ENCODE data around the gene CNDP1.
"Not testable (repeated sequence)": the region's sequence is repeated elsewhere in the genome, so short reads cannot be mapped to it uniquely, and the experiment has no call there.

The CNDP1 gene

DNA sequence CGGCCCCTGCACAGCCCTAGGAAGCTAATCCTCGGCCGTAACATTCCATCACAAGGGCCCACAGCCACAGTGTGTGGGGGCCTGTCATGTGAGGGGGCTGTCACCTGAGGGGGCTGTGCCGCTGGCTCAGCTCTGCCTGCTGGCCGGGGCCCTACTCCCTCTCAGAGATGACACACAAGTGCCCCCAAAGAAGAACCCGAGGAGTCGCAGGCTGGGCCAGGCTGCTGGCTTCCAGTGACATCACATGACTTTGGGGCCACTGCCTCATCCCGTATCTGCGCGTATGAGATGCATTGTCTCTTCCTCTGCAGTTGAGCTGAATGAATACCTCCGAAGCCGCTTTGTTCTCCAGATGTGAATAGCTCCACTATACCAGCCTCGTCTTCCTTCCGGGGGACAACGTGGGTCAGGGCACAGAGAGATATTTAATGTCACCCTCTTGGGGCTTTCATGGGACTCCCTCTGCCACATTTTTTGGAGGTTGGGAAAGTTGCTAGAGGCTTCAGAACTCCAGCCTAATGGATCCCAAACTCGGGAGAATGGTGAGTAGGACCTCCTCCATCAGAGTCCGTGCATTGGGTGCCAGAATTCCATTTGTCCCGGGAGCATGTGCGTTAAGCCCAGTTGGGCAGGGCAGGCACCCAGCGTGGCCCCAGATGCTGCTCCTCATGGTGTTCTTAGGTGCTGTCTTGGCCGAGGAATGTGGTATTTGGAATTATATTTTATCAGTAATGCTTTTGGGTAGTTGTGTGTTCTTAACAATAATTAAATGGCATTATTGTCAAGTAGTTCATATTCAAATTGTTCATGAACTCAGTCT, at the start of gene CNDP1:
Gene CNDP1 (plus strand): TSS at position 351 of the 820 bp plus-strand sequence. CDS start 168 bp downstream, at position 519.
- in situ Hi-C loops (cut with HindIII; ENCODE audit: low sequenced_read_pairs): no loop called here

DNA sequence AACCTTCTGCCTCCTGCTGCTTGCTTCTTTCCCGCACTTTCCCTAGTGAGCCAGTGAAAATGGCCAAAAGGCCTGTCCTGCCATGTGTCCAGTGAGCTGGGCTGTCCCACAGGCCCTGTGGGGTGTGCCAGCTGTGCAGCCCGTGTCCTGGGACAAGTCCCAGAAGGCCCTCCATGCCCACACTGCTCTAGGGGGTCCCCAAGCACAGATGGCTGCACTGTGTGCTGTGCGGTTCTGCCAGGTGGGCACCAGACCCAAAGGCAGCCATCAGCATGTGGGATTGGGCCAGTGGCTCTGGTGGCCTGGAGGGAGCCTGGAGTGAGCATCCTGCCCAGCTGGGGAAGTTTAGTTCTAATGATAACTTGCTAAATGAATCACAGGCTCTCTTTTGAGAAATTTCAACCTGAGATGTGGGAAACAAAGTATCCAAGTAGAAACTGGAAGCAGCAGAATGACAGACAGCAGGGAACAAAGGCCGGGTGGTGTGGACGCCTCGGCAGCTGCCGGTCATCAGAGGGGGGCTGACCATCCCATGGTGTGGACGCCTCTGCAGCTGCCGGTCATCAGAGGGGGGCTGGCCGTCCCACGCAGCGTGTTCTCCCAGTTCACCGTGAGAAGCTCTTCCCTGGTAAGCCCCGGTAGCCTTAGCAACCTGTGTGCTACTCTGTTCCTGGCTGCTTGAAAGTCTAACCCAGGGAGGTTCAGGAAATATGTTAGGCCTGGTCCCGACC, 48.0 kb upstream of the CNDP1 start:
- in situ Hi-C loops (cut with HindIII; ENCODE audit: low sequenced_read_pairs): no loop called here

DNA sequence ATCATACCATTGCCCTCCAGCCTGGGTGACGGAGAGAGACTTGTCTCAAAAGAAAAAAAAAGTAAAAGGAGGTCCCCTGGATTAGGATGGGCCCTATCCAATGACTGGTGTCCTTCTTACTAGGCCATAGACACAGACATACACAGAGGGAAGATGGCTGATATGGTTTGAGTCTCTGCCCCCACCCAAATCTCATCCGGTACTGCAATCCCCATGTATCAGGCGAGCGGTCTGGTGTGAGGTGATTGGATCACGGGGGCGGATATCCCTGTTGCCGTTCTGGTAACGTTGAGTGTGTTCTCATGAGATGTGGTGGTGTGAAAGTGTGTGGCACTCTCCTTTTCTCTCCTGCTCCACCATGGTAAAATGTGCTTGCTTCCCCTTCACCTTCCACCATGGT, 45.9 kb upstream of the CNDP1 start:
- in situ Hi-C loops (cut with HindIII; ENCODE audit: low sequenced_read_pairs): no loop called here

GRCh38 chr18:74488864-74489263, 45.4 kb upstream of the CNDP1 start:
- in situ Hi-C loops (cut with HindIII; ENCODE audit: low sequenced_read_pairs): no loop called here

DNA sequence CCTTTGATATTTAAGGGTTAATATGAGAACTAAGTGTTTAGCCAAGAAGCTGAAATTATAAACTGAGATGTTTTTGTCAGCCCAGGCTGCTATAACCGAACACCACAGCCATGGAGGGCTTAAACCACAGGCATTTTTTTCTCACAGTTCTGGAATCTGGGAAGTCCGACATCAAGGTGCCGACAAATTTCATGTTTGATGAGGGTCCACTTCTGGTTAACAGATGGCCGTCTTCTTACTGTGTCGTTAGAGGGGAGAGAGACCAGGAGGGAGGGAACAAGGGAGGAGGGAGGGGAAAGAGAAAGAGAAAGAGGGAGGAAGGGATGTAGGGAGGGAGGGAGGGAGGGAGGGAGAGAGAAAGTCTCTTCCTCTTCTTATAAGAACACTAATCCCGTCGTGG, 44.6 kb upstream of the CNDP1 start:
- in situ Hi-C loops (cut with HindIII; ENCODE audit: low sequenced_read_pairs): no loop called here

DNA sequence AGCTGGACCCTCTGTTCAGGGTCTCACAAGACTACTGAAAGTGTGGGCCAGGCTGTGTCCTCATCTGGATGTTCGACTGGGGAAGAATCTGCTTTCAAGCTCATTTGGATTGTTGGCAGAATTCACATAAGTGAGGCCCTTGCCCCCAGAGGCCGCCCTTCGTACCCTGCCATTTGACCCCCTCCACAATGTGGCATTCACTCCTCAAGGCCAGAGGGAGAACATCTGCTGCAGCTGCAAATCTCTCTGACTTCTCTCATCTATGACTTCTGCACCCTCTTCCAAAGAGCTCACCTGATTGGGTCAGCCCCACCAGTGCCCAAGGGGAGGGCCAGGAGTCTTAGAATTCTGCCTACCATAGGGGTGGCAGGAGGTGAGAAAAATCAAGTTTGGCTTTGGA, 42.0 kb upstream of the CNDP1 start:
- in situ Hi-C loops (cut with HindIII; ENCODE audit: low sequenced_read_pairs): no loop called here

DNA sequence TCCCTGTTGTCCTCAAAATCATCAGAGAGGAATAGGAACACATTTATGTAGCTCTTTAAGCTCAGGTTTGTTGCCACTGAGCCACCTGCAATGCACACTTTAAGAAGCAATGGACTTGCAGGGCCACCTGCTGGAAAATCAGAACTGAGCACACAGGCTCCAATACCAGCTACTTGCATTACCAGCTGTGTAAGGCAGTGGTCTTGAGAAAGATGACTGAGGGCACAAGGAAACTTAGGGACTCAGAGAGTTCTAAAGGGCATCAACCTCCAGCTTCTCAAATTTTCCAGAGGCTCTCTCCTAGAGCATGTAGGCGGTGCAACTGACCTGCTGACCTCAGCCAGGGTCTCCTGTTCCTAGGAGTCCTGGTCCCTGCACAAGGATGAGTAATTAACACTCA, 40.6 kb upstream of the CNDP1 start:
- in situ Hi-C loops (cut with HindIII; ENCODE audit: low sequenced_read_pairs): no loop called here

DNA sequence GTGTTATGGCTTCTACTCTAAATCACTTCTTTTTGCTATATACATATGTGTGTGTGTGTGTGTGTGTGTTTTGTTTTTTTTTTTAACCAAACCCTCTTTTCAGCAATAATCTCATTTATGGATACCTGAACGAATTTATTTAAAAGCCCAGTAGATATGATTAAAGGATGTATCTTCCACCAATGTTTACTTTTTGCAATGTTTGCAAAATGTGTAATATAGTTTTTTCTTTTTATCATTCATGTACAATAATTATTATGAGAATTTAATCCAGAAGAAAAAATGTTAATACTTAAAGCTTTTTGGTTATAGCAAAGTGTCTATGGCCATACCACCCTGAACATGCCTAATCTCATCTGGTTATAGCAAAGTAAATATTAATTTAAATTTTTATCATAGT, 39.8 kb upstream of the CNDP1 start:
- in situ Hi-C loops (cut with HindIII; ENCODE audit: low sequenced_read_pairs): no loop called here

DNA sequence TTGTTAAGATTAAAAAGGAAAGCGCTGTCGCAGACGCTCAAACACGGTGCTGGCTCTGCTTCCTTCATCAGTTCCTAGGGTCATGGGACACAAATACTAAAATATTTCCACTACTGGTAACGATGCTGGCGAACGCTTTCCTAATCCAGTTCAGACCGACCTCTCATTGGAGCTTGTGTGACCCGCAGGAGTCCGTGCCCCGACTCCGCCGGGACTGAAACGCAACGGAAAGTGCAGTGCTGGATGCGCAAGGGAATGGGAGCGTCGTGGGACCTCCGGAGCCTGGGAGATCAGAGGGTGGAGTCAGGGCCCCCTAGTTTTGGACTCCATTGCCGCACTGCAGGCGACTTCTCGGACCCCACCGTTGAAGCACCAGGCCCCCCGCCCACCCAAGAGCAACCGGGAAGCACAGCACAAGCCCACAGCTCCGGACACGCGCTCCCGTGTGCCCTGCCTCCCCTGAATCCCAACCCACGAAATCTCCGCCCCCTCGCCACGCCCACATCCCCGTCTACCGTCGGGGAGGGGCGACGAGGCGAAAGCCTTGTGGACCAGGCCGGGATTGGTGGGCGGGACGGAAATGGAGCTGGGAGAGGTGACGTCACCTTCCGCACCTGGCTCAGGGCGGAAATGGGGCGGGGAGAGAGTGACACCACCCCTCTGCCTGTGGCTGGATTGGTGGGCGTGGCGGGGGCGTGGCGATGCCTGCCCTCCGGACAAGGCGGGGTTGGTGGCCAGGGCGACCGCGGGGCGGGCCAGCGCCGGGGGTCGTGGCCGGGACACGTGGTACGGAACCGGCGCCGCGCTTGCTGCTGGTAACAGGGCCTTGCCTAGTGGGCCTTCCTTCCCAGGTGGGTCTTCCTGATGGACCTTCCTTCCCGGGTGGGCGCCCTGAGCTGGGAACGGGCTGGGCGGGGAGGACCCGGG, 38.5 kb upstream of the CNDP1 start, which contains the start of gene CNDP2:
Gene CNDP2 (plus strand): TSS at position 783 of the 927 bp plus-strand sequence. CDS start 3,611 bp downstream, outside the sequence.
- in situ Hi-C loops (cut with HindIII; ENCODE audit: low sequenced_read_pairs): no loop called here

DNA sequence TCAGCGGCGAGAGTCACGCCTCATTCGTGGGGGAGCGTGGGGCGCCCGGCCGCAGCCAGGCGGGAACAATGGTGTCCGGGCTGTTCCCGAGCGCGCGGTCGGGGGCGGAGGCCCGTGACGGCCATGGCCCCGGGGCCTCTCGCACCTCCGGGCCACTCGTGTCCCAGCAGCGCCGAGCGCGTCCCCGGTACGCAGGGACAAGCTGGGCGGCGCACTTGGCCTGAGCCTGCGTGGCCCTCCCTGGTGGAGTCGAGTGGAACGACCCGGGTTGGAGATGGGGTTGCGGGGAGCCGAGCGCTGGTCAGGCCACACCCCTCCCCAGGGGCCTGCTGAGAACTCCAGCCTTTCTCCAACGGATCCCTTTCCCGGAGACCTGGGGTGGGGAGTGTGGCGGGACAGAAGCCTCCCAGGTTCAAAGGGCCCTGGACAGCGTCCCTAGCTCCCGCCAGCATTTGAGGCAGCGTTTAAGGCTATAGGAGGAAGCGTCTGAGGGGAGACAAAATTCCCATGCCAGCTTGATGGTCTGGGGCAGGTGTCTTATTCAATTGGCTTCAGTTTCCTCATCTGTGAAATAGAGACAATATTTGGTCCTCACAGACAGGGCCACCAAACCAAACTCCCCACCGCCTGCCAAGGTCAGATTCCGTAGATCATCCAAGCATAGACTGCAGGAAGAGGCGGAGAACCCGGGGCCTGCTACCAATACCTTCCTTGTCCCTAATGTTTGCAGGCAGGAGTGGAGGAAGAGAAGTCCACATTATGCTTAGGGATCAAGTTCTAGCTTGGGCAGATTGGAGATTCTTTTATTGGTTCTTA, 37.6 kb upstream of the CNDP1 start:
- in situ Hi-C loops (cut with HindIII; ENCODE audit: low sequenced_read_pairs): no loop called here

- in situ Hi-C loops (cut with HindIII; ENCODE audit: low sequenced_read_pairs): no loop called here
Measured at GRCh38 chr18:74497324-74497676, 37.0 kb upstream of the CNDP1 start.

GRCh38 chr18:74497778-74498177, 36.5 kb upstream of the CNDP1 start:
- in situ Hi-C loops (cut with HindIII; ENCODE audit: low sequenced_read_pairs): no loop called here

DNA sequence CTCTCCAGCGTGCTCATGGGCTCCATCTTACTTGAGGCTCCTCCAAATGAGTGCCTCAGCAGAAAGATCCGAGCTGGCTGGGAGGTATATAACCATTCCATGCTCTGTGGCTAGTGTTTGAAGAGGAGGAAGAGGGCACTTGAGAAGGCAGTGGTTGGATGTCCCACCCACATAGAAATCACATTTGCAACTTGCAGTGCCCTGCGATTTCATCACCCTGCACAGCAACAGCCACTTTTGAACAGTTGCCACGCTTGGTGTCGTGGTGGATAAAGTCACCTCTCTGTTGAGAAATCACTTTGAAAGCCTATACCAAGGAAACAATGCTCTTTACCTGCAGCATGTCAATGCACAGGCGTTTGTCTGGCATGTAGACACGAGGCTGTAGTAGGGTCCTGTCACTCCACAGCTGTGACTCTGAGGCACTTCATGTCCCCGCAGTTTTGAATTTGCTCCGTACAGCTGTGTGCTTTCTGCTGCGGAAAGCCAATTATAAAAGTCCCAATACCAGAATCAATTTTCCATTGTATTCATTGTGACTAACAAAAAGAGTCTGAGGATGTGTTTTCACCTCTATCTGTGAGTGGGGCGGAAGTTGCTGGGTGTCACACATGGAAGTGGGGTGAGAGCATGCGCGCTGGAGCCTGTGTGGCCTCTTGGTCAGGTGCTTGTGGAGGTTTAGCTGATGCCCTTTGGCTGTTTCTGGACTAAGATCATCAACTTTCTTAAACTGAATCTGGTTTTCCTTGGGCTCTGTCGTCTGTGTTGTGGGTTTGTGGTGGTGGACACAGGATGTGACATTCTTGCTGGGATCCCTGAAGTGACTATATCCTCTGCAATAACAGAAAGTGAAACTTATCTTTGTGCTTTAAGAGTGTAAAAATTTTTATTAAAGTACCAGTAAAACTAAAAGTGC, 35.3 kb upstream of the CNDP1 start:
- in situ Hi-C loops (cut with HindIII; ENCODE audit: low sequenced_read_pairs): no loop called here

GRCh38 chr18:74499633-74500032, 34.7 kb upstream of the CNDP1 start:
- in situ Hi-C loops (cut with HindIII; ENCODE audit: low sequenced_read_pairs): no loop called here

DNA sequence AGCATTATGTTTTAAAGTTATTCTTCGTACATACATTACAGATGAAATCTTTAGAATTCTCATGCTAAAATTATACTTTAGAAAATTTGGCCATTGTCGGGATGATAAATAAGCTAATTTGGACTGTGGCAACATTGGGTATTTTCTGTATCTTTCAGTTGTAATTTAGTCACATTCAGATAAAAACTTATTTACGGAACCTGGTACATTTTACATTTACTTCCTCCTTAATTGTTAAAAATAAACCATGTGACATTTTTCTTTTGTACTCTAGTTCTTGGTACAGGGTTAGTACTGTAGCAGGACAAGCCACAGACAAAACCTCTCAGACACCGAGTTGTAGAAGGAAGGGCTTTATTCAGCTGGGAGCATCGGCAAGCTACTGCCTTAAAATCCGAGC, 33.9 kb upstream of the CNDP1 start:
- in situ Hi-C loops (cut with HindIII; ENCODE audit: low sequenced_read_pairs): no loop called here

GRCh38 chr18:74500774-74501173, 33.5 kb upstream of the CNDP1 start:
- in situ Hi-C loops (cut with HindIII; ENCODE audit: low sequenced_read_pairs): not testable (repeated sequence)

DNA sequence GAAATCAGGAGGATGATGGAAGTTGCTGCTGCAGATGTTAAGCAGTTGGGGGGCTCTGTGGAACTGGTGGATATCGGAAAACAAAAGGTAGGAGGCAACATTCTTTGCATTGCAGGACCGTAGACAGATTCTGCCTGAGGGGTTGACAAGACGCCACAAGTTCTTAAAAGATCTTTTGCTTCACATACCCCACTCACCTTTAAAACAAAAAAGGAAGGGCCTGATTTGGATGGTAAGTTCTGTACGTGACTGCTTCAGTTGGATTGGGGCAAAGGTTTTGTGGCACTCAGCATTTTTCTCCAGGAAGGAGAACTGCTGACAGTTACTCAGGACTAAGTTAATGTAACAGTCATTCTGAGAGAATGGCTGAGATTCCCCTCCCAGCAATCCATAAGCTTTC, 32.9 kb upstream of the CNDP1 start:
- in situ Hi-C loops (cut with HindIII; ENCODE audit: low sequenced_read_pairs): no loop called here

GRCh38 chr18:74503137-74503536, 31.2 kb upstream of the CNDP1 start:
- in situ Hi-C loops (cut with HindIII; ENCODE audit: low sequenced_read_pairs): no loop called here

- in situ Hi-C loops (cut with HindIII; ENCODE audit: low sequenced_read_pairs): no loop called here
Measured at GRCh38 chr18:74505776-74506175, 28.5 kb upstream of the CNDP1 start.

Data from DLD1 (cell line).